ENCODE results near the gene METTL9.

DNA sequence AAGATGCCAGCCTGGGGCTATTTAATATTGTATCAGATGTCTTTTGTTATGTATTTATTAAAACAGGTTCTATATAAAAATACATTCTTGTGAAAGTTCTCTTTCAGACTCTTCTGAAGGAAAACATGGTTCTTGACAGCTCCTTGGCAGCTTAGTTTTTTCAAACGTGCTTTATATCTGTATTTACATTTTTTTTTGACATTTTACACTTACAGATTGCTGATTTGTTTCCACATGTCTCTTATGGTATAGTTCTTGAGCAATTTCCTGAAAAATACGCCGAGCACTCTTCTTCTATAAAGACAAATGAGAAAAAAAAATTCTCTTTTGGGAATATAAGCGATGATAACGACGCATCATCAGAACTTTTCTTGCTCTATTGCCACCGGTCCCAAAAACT lies 43.5 kb downstream of the METTL9 start:
- TF ChIP-seq, protein P1, sequence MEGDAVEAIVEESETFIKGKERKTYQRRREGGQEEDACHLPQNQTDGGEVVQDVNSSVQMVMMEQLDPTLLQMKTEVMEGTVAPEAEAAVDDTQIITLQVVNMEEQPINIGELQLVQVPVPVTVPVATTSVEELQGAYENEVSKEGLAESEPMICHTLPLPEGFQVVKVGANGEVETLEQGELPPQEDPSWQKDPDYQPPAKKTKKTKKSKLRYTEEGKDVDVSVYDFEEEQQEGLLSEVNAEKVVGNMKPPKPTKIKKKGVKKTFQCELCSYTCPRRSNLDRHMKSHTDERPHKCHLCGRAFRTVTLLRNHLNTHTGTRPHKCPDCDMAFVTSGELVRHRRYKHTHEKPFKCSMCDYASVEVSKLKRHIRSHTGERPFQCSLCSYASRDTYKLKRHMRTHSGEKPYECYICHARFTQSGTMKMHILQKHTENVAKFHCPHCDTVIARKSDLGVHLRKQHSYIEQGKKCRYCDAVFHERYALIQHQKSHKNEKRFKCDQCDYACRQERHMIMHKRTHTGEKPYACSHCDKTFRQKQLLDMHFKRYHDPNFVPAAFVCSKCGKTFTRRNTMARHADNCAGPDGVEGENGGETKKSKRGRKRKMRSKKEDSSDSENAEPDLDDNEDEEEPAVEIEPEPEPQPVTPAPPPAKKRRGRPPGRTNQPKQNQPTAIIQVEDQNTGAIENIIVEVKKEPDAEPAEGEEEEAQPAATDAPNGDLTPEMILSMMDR (IDR thresholded peaks at IDR 0.05 in 2 of 3, conservative IDR thresholded peaks at IDR 0.05 in 1 of 3; ENCODE audit: borderline replicate concordance in 1 of 3, insufficient read depth in 1 of 3, low read depth in 2 of 3, low read length in 2 of 3), result no peak
- TF ChIP-seq EZH2 (IDR thresholded peaks at IDR 0.05) (no peak), RAD21 (IDR thresholded peaks at IDR 0.05; ENCODE audit: low read depth) (no peak), JUND (IDR thresholded peaks at IDR 0.05) (no peak), ZNF274 (IDR thresholded peaks at IDR 0.05; ENCODE audit: low read depth, low read length) (no peak), POLR2AphosphoS5 (IDR thresholded peaks at IDR 0.05; ENCODE audit: low read depth, low read length) (no peak), YY1 (IDR thresholded peaks at IDR 0.05; ENCODE audit: extremely low read depth, insufficient replicate concordance, low read depth, low read length) (no peak)
- TF ChIP-seq, protein P2, sequence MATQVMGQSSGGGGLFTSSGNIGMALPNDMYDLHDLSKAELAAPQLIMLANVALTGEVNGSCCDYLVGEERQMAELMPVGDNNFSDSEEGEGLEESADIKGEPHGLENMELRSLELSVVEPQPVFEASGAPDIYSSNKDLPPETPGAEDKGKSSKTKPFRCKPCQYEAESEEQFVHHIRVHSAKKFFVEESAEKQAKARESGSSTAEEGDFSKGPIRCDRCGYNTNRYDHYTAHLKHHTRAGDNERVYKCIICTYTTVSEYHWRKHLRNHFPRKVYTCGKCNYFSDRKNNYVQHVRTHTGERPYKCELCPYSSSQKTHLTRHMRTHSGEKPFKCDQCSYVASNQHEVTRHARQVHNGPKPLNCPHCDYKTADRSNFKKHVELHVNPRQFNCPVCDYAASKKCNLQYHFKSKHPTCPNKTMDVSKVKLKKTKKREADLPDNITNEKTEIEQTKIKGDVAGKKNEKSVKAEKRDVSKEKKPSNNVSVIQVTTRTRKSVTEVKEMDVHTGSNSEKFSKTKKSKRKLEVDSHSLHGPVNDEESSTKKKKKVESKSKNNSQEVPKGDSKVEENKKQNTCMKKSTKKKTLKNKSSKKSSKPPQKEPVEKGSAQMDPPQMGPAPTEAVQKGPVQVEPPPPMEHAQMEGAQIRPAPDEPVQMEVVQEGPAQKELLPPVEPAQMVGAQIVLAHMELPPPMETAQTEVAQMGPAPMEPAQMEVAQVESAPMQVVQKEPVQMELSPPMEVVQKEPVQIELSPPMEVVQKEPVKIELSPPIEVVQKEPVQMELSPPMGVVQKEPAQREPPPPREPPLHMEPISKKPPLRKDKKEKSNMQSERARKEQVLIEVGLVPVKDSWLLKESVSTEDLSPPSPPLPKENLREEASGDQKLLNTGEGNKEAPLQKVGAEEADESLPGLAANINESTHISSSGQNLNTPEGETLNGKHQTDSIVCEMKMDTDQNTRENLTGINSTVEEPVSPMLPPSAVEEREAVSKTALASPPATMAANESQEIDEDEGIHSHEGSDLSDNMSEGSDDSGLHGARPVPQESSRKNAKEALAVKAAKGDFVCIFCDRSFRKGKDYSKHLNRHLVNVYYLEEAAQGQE (IDR thresholded peaks at IDR 0.05; ENCODE audit: low read depth), result no peak
- TF ChIP-seq, protein P3, sequence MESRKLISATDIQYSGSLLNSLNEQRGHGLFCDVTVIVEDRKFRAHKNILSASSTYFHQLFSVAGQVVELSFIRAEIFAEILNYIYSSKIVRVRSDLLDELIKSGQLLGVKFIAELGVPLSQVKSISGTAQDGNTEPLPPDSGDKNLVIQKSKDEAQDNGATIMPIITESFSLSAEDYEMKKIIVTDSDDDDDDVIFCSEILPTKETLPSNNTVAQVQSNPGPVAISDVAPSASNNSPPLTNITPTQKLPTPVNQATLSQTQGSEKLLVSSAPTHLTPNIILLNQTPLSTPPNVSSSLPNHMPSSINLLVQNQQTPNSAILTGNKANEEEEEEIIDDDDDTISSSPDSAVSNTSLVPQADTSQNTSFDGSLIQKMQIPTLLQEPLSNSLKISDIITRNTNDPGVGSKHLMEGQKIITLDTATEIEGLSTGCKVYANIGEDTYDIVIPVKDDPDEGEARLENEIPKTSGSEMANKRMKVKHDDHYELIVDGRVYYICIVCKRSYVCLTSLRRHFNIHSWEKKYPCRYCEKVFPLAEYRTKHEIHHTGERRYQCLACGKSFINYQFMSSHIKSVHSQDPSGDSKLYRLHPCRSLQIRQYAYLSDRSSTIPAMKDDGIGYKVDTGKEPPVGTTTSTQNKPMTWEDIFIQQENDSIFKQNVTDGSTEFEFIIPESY (IDR thresholded peaks at IDR 0.05; ENCODE audit: extremely low read depth, insufficient replicate concordance, low read length), result no peak
